HEK293T (cell line): ENCODE results near the gene NGFR.

Experiments used
- CTCF ChIA-PET: fragments of 350-600 bp; formaldehyde crosslinking; extraction: SDS; loops from one replicate; lab custom pipeline; 2021; ENCODE audit warnings: antibody characterized with exemption, inconsistent platforms; lab: Yijun Ruan, JAX
- POLR2A ChIA-PET: fragments of 350-600 bp; formaldehyde crosslinking; extraction: SDS; loops from one replicate; lab custom pipeline; 2020; ENCODE audit warnings: antibody characterized with exemption, inconsistent platforms; lab: Yijun Ruan, JAX
- DNase-seq: peaks from one replicate; pipeline ENCODE4 v3.0.0; 2012; ENCODE audit warnings: mixed read lengths; ENCODE audit errors: extremely low spot score
- ARNT ChIP-seq: fragments of 450-650 bp; IDR thresholded peaks from 2 replicates; pipeline ENCODE4 v1.6.1; 2017; ENCODE audit warnings: mild to moderate bottlenecking
- BHLHE40 ChIP-seq: fragments of 450-650 bp; IDR thresholded peaks from 2 replicates; pipeline ENCODE4 v1.6.1; 2016; ENCODE audit warnings: mild to moderate bottlenecking, moderate library complexity, borderline replicate concordance
- CTBP1 ChIP-seq: fragments of 450-650 bp; IDR thresholded peaks from 2 replicates; pipeline ENCODE4 v1.6.1; 2016; ENCODE audit warnings: borderline replicate concordance
- ELF4 ChIP-seq: fragments of 450-650 bp; IDR thresholded peaks from 2 replicates; pipeline ENCODE4 v1.6.1; 2017; ENCODE audit warnings: antibody characterized with exemption
- FOXA1 ChIP-seq: fragments of 450-650 bp; IDR thresholded peaks from 2 replicates; pipeline ENCODE4 v1.6.1; 2016; ENCODE audit warnings: mild to moderate bottlenecking
- FOXK2 ChIP-seq: fragments of 450-650 bp; IDR thresholded peaks from 2 replicates; pipeline ENCODE4 v1.6.1; 2016; ENCODE audit warnings: mild to moderate bottlenecking
- FOXM1 ChIP-seq: fragments of 450-650 bp; IDR thresholded peaks from 2 replicates; pipeline ENCODE4 v1.6.1; 2017; ENCODE audit warnings: mild to moderate bottlenecking, borderline replicate concordance
- HDGF ChIP-seq: fragments of 450-650 bp; IDR thresholded peaks from 2 replicates; pipeline ENCODE4 v1.6.1; 2017; ENCODE audit warnings: antibody characterized with exemption, borderline replicate concordance
- L3MBTL2 ChIP-seq: fragments of 450-650 bp; conservative IDR thresholded peaks from 2 replicates; pipeline ENCODE4 v1.6.1; 2016; ENCODE audit warnings: mild to moderate bottlenecking
- LEF1 ChIP-seq: fragments of 450-650 bp; IDR thresholded peaks from 2 replicates; pipeline ENCODE4 v1.6.1; 2017; ENCODE audit warnings: mild to moderate bottlenecking, borderline replicate concordance
- NFRKB ChIP-seq: fragments of 450-650 bp; IDR thresholded peaks from 2 replicates; pipeline ENCODE4 v1.6.1; 2016; ENCODE audit warnings: mild to moderate bottlenecking, moderate library complexity
- SP1 ChIP-seq: fragments of 450-650 bp; IDR thresholded peaks from 2 replicates; pipeline ENCODE4 v1.6.1; 2017
- SUZ12 ChIP-seq: fragments of 450-650 bp; IDR thresholded peaks from 2 replicates; pipeline ENCODE4 v1.6.1; 2016; ENCODE audit warnings: mild to moderate bottlenecking
- TARDBP ChIP-seq: fragments of 450-650 bp; IDR thresholded peaks from 2 replicates; pipeline ENCODE4 v1.6.1; 2016
- ZNF384 ChIP-seq: fragments of 450-650 bp; IDR thresholded peaks from 2 replicates; pipeline ENCODE4 v1.6.1; 2016
- TF ChIP-seq, protein P1 (sequence below): fragments of 450-650 bp; IDR thresholded peaks from 2 replicates; pipeline ENCODE4 v1.6.1; 2016

NGFR gene

DNA sequence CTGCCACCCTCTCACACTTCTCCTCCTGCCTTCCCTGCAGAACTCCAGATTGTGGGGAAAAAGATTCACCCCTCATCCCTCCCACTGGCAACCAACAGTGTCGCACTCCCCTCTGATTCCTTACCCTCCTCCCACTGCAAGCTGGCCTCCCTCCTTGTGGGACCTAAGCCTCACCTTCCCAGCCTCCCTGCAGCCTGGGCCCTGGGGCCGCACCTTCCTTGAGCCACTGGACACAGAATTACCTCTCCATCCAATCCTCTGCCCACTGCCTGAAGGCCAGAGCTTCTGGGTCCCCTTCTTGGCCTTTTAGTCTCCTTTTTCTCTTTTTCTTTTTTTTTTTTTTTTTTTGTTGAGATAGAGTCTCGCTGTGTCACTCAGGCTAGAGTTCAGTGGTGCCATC is 33.9 kb downstream of the NGFR start:
- ChIA-PET POLR2A (no interaction called here), CTCF (no interaction called here)
- TF ChIP-seq TARDBP = no peak
- TF ChIP-seq FOXA1 = no peak
- TF ChIP-seq, protein P1, sequence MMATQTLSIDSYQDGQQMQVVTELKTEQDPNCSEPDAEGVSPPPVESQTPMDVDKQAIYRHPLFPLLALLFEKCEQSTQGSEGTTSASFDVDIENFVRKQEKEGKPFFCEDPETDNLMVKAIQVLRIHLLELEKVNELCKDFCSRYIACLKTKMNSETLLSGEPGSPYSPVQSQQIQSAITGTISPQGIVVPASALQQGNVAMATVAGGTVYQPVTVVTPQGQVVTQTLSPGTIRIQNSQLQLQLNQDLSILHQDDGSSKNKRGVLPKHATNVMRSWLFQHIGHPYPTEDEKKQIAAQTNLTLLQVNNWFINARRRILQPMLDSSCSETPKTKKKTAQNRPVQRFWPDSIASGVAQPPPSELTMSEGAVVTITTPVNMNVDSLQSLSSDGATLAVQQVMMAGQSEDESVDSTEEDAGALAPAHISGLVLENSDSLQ = no peak
- TF ChIP-seq FOXK2 = no peak
- TF ChIP-seq ZNF384 = no peak
- no peak for TF ChIP-seq BHLHE40
- TF ChIP-seq SP1 = no peak
- no peak for DNase-seq

DNA sequence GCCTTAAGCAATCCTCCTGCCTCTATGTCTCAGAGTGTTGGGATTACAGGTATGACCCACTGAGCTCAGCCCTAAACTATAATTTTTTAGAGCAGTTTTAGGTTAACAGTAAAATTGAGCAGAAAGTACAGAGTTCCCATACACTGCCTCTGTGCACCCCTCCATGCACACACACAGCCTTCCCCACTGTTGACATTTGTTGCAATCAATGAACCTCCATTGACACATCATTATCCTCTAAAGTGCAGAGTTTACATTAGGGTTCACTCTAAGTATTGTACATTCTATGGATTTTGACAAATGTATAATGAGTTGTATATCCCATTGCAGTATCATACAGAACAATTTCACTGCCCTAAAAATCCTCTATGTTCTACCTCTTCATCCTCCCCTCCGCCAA is 35.0 kb downstream of the NGFR start:
- no peak for DNase-seq
- TF ChIP-seq LEF1 = no peak
- TF ChIP-seq SP1 = no peak
- no peak for TF ChIP-seq ARNT
- no peak for TF ChIP-seq FOXK2
- no peak for TF ChIP-seq CTBP1
- TF ChIP-seq SUZ12 = no peak
- TF ChIP-seq ELF4 = no peak
- TF ChIP-seq HDGF = no peak
- no peak for TF ChIP-seq NFRKB
- TF ChIP-seq ZNF384 = no peak
- TF ChIP-seq, protein P1 = no peak
- no peak for TF ChIP-seq BHLHE40
- no peak for TF ChIP-seq L3MBTL2
- ChIA-PET CTCF (no interaction called here), POLR2A (no interaction called here)

DNA sequence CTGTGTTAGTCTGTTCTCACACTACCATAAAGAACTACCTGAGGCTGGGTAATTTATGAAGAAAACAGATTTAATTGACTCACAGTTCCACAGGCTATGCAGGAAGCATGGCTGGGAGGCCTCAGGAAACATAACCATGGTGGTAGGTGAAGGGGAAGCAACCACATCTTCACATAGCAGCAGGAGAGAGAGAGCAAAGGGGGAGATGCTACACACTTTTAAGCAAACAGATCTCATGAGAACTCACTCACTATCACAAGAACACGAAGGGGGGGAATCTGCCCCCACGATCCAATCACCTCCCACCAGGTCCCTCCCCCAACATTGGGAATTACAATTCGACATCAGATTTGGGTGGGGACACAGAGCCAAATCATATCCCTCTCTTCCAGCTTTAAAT is 48.8 kb downstream of the NGFR start:
- no peak for TF ChIP-seq TARDBP
- no peak for TF ChIP-seq ZNF384
- TF ChIP-seq, protein P1 = no peak
- TF ChIP-seq CTBP1 = no peak
- TF ChIP-seq BHLHE40 = no peak
- no peak for TF ChIP-seq ELF4
- no peak for TF ChIP-seq SP1
- TF ChIP-seq L3MBTL2 = no peak
- no peak for TF ChIP-seq FOXM1
- TF ChIP-seq FOXA1 = no peak
- TF ChIP-seq ARNT = no peak
- TF ChIP-seq NFRKB = no peak
- DNase-seq = no peak
- ChIA-PET CTCF (interaction anchor here (1.1 kb wide), 1 partner anchor 12 kb away, joined by 4 read pairs; no protein-coding TSS in a partner anchor), POLR2A (interaction anchor here (1.8 kb wide), 1 partner anchor 129 kb away, joined by 3 read pairs; the partner anchor contains the start of gene PHB1)

DNA sequence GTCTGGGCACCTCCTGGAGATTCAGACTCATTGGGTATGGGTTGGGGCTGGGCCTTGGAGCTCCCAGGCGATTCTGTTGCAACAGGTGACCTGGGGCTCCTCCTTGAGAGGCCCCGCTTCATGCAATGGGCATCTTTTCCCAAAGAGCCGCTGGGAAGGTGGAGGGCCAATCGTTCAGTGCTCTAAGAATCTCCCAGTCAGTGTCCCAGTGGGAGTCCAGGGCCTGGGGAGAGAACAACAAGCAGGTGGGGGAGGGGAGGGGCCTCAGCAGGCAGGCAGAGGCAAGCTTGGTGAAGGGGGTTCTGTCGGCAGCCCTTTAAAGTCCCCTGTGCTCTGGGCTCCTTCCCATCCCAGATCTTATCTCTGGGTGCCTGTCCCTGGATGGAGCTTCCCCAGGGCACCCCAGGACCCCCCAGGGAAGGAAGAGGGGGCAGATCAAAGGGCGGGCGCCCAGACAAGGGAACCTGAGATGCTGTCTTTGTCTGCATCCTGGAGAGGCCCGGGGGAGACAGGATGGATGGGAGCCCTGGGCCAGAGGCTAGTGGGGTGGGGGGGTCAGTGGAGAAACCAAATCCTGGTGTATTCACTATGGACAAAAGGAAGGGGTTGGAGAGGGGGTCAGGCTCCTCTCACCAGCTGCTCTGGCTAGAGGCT is 50.0 kb downstream of the NGFR start:
- no peak for TF ChIP-seq SUZ12
- DNase-seq = no peak
- ChIA-PET POLR2A (interaction anchor here (1.8 kb wide), 1 partner anchor 130 kb away, joined by 3 read pairs; the partner anchor contains the start of gene PHB1), CTCF (interaction anchor here (1.6 kb wide), 1 partner anchor 11 kb away, joined by 3 read pairs; no protein-coding TSS in a partner anchor)

DNA sequence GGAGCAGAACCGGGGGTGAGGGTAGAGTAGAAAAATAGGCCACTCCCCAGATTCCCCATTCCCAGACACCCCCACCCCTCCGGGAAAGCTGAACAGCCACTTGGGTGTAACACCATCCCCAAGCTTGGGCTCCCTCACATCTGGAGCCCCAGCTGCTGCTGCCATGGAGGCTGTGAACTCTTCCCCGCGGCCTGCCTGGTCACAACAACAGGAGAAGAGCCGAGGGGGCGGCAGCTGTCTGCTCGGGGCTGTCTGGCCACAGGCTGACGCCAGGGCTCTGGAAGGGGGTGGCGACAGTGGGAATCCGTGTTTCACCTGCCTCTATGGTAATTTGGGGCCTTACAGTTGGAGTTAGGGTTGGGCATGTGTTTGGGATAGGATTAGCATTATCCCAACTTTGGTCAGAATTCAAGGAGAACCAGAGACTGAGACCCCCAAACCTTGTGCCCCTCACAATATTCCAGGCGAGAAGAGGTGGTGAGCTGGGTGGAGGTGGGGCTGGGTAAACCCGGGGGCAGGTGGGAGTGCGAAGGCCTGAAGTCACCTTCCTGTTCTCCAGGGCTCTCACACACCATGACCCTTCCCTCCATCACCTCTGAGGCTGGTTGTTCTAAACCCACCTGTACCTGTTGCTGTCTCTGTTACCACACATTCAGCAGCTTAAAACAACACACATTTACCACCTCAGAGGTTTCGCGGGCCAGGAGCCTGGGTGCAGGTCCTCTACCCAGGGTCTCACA is 50.9 kb downstream of the NGFR start:
- ChIA-PET POLR2A (interaction anchor here (1.2 kb wide), 1 partner anchor 131 kb away, joined by 5 read pairs; the partner anchor contains the start of gene PHB1), CTCF (interaction anchor here (1.6 kb wide), 1 partner anchor 11 kb away, joined by 3 read pairs; no protein-coding TSS in a partner anchor)
- no peak for DNase-seq
- TF ChIP-seq ARNT (no peak), FOXM1 (no peak), NFRKB (no peak), FOXK2 (no peak), L3MBTL2 (no peak), ELF4 (no peak), HDGF (no peak), FOXA1 (no peak), BHLHE40 (no peak), CTBP1 (no peak)
